Ishikawa (cell line): ENCODE measurements around the gene TBL2.

Experiments used
- CEBPB ChIP-seq: IDR thresholded peaks from 2 replicates; pipeline ENCODE4 v1.6.1; 2012
- CREB1 ChIP-seq: IDR thresholded peaks from 2 replicates; pipeline ENCODE4 v1.6.1; 2012; ENCODE audit warnings: low read depth
- EGR1 ChIP-seq: IDR thresholded peaks from 2 replicates; pipeline ENCODE4 v1.6.1; 2012
- EP300 ChIP-seq: IDR thresholded peaks from 2 replicates; pipeline ENCODE4 v1.6.1; 2012; ENCODE audit warnings: borderline replicate concordance
- FOXM1 ChIP-seq: IDR thresholded peaks from 2 replicates; pipeline ENCODE4 v1.6.1; 2012; ENCODE audit warnings: low read depth, borderline replicate concordance
- MAX ChIP-seq: IDR thresholded peaks from 2 replicates; pipeline ENCODE4 v1.6.1; 2012
- NFIC ChIP-seq: IDR thresholded peaks from 2 replicates; pipeline ENCODE4 v1.6.1; 2012
- RAD21 ChIP-seq: IDR thresholded peaks from 2 replicates; pipeline ENCODE4 v1.6.1; 2012; ENCODE audit warnings: low read depth
- REST ChIP-seq: IDR thresholded peaks from 2 replicates; pipeline ENCODE4 v1.6.1; 2012; ENCODE audit warnings: low read depth, mild to moderate bottlenecking
- TAF1 ChIP-seq: IDR thresholded peaks from 2 replicates; pipeline ENCODE4 v1.6.1; 2012; ENCODE audit warnings: low read depth, mild to moderate bottlenecking
- TCF12 ChIP-seq: IDR thresholded peaks from 2 replicates; pipeline ENCODE4 v1.6.1; 2012; ENCODE audit warnings: low read depth
- TEAD4 ChIP-seq: IDR thresholded peaks from 2 replicates; pipeline ENCODE4 v1.6.1; 2012
- USF1 ChIP-seq: IDR thresholded peaks from 2 replicates; pipeline ENCODE4 v1.6.1; 2012
- YY1 ChIP-seq: IDR thresholded peaks from 2 replicates; pipeline ENCODE4 v1.6.1; 2012; ENCODE audit warnings: low read depth
- ZBTB7A ChIP-seq: IDR thresholded peaks from 2 replicates; pipeline ENCODE4 v1.6.1; 2012; ENCODE audit warnings: low read depth

TBL2 gene

GRCh38 chr7:73618538-73618937, 40.2 kb upstream of the TBL2 start:
- no peak for TF ChIP-seq TCF12
- TF ChIP-seq MAX: no peak
- no peak for TF ChIP-seq TAF1
- TF ChIP-seq CREB1: no peak
- TF ChIP-seq ZBTB7A: no peak
- TF ChIP-seq EP300: no peak
- TF ChIP-seq RAD21: no peak
- TF ChIP-seq FOXM1: no peak
- no peak for TF ChIP-seq TEAD4

GRCh38 chr7:73615886-73616285, 37.5 kb upstream of the TBL2 start:
- TF ChIP-seq CREB1 (no peak), EP300 (no peak), NFIC (no peak), USF1 (no peak), MAX (no peak), EGR1 (no peak), RAD21 (no peak)

GRCh38 chr7:73613954-73614735, 35.8 kb upstream of the TBL2 start:
- TF ChIP-seq REST (no peak), CEBPB (no peak), ZBTB7A (no peak), YY1 (no peak), NFIC (no peak)

- no peak for TF ChIP-seq TCF12
- TF ChIP-seq MAX: no peak
- TF ChIP-seq EGR1: no peak
- TF ChIP-seq CREB1: no peak
- TF ChIP-seq CEBPB: no peak
Measured at GRCh38 chr7:73612598-73613269, 34.4 kb upstream of the TBL2 start.

- TF ChIP-seq MAX (no peak), TCF12 (no peak), TEAD4 (no peak), EGR1 (no peak), FOXM1 (no peak), CREB1 (no peak), ZBTB7A (no peak), YY1 (no peak), REST (no peak), EP300 (no peak), USF1 (no peak), RAD21 (no peak), NFIC (no peak), TAF1 (no peak), CEBPB (no peak)
Measured at GRCh38 chr7:73611017-73611555, 32.7 kb upstream of the TBL2 start.
